Activated CD4-positive, alpha-beta T cell treated with anti-CD3 and anti-CD28 coated beads, Interleukin-2, amount 10 ng/mL, durations not matched to agents 7 days and 5 days (primary cell): Measurements from ENCODE around the gene CD274. TPM values are rescaled to one million over a fixed set of nuclear protein-coding genes. Genes with fewer than 3 reads are reported as not detected.
"Not testable (repeated sequence)": the region's sequence is repeated elsewhere in the genome, so short reads cannot be mapped to it uniquely, and the experiment has no call there.

Experiments used
- CTCF ChIA-PET: fragments of 350-600 bp; sonication (Branson Sonifier 250); formaldehyde crosslinking; loops from one replicate; lab custom pipeline; 2021; ENCODE audit warnings: antibody characterized with exemption; lab: Charles Lee
- POLR2A ChIA-PET: fragments of 350-600 bp; sonication (Branson Sonifier 250); formaldehyde crosslinking; loops from one replicate; lab custom pipeline; 2021; ENCODE audit warnings: antibody characterized with exemption; lab: Charles Lee
- DNase-seq: peaks from one replicate; pipeline ENCODE4 v3.0.0-alpha.2; 2020
- H3K27ac Mint-ChIP-seq: one replicate; pipeline ENCODE4 v1.8.0; 2021; ENCODE audit warnings: mild to moderate bottlenecking, moderate library complexity, mixed read lengths
- H3K27me3 Mint-ChIP-seq: one replicate; pipeline ENCODE4 v1.8.0; 2021; ENCODE audit warnings: mixed read lengths
- H3K36me3 Mint-ChIP-seq: one replicate; pipeline ENCODE4 v1.8.0; 2021; ENCODE audit warnings: low read depth, mixed read lengths
- H3K4me1 Mint-ChIP-seq: one replicate; pipeline ENCODE4 v1.8.0; 2021; ENCODE audit warnings: mixed read lengths
- H3K4me3 Mint-ChIP-seq: one replicate; pipeline ENCODE4 v1.8.0; 2021; ENCODE audit warnings: mild to moderate bottlenecking, moderate library complexity, mixed read lengths
- H3K9me3 Mint-ChIP-seq: one replicate; pipeline ENCODE4 v1.8.0; 2021; ENCODE audit warnings: mixed read lengths
- total RNA-seq, 2 experiments: library from RNA; stranded (reverse); gene quantifications; one replicate each; pipeline ENCODE4 v1.2.3, GENCODE V29; 2021

Gene CD274
- total RNA-seq, 2 experiments from 2014 or later, result 10.5 to 10.7 TPM

DNA sequence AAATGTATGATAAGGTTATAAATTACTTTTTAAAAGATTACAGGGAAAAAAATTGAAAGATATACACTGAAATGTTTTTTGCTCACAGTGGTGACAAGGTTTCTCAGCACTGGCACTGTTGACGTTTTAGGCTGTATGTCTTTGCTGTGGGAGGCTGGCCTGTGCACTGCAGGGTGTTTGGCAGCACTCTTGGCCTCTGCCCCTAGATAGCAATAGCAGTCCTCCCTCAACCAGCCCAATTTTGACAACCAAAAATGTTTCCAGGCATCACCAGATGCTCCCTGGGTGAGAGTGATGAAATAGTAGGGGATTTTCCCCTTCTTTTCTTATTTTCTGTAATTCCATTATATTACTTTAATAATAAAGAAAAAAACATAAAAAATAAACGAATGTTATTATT, 3.3 kb downstream of the CD274 start:
- ChIA-PET CTCF (no interaction called here), POLR2A (no interaction called here)
- peak overlapping the region; percentile 74 for H3K27ac Mint-ChIP-seq
- no peaks in the 10 kb centered on the region for H3K9me3 Mint-ChIP-seq
- DNase-seq, result peak; percentile 22
- peaks cover 73% of the 10 kb centered on the region for H3K4me1 Mint-ChIP-seq
- H3K27me3 Mint-ChIP-seq, result no peaks in the 10 kb centered on the region
- H3K36me3 Mint-ChIP-seq, result peaks cover 27% of the 10 kb centered on the region
- H3K4me3 Mint-ChIP-seq, result no peak overlapping the region

DNA sequence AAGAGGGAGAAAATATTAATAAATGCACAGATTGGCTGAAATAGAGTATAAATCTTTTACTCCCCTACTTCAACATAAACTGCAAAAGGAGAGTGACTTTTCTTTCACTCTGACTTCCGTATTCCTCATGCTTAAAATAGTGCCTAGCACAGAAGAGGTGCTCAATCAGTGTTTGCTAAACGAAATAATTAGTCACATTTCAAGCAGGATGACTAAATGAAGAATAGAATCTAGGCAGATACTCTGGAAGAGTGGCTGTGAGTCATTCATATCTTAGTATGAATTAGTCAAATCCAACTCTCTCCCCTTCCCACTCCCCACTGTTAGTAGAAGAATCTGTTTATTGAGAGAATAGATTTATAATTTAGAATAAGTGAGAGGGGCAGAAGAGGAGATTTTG, 4.8 kb downstream of the CD274 start:
- H3K9me3 Mint-ChIP-seq, result no peaks in the 10 kb centered on the region
- no peaks in the 10 kb centered on the region for H3K27me3 Mint-ChIP-seq
- H3K27ac Mint-ChIP-seq, result peak overlapping the region; percentile 51
- H3K4me1 Mint-ChIP-seq, result peaks cover 76% of the 10 kb centered on the region
- DNase-seq, result no peak
- H3K4me3 Mint-ChIP-seq, result peak overlapping the region; percentile 30
- ChIA-PET POLR2A (no interaction called here), CTCF (no interaction called here)
- H3K36me3 Mint-ChIP-seq, result peaks cover 42% of the 10 kb centered on the region

DNA sequence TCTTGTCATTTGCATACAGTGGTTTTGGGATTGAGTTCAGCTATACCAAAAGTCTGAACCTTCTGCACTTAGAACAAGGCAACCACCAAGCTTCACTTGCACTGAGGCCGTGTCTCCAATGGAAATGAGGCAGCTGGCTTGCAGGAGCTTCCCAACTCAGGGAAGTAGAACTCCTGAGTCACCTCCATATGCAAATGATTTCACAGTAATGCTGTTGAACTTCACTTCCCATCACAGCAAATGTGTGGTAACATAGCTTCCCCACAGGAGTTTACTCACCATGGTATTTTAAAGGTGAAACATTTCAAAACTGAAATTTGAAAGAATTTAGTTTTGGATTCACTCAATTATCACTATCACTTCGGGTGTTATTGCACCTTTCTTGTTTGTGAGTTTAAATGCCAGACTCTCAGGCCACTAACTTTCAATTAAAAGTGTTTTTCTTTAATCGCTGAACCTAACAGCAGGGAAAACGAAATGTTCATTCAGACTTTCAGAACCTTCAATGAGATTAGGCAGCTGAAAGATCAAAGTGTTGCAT, 9.0 kb downstream of the CD274 start:
- DNase-seq, result no peak
- ChIA-PET POLR2A (interaction anchor here (0.7 kb wide), 2 partner anchors 9 to 390 kb away, joined by 3 read pairs; no protein-coding TSS in a partner anchor), CTCF (interaction anchor here (0.6 to 2.2 kb wide), 7 partner anchors 9 to 697 kb away, joined by 3 to 17 read pairs (median 3); partner anchors contain the start of genes CD274 and PLGRKT)
- peaks cover 60% of the 10 kb centered on the region for H3K36me3 Mint-ChIP-seq
- H3K9me3 Mint-ChIP-seq, result no peaks in the 10 kb centered on the region
- H3K4me3 Mint-ChIP-seq, result peak overlapping the region; percentile 1
- H3K27ac Mint-ChIP-seq, result peak overlapping the region; percentile 63
- no peaks in the 10 kb centered on the region for H3K27me3 Mint-ChIP-seq
- H3K4me1 Mint-ChIP-seq, result peaks cover 61% of the 10 kb centered on the region

DNA sequence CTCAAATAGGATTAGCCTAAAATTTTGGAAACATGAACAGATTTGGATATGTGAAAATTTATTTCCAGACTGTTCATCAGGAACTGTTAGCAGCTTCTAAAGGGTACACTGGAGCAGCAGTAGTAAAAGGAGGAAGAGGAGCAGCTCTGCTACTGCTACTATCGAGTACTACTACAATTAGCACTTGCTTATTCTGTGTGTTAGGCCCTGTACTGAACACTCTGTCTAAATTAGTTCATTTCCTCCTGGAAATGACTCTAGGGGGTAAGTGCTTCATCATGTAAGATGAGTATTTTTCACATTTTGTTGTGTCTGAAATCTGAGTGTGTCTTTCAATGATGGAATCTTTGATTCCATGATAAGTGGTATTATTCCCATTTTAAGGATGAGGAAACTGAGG, 9.8 kb downstream of the CD274 start:
- H3K4me3 Mint-ChIP-seq, result no peak overlapping the region
- ChIA-PET CTCF (interaction anchor here (0.9 to 2.2 kb wide), 3 partner anchors 10 to 140 kb away, joined by 3 to 17 read pairs (median 3); partner anchors contain the start of gene CD274), POLR2A (no interaction called here)
- H3K9me3 Mint-ChIP-seq, result no peaks in the 10 kb centered on the region
- peaks cover 68% of the 10 kb centered on the region for H3K36me3 Mint-ChIP-seq
- DNase-seq, result no peak
- no peaks in the 10 kb centered on the region for H3K27me3 Mint-ChIP-seq
- H3K27ac Mint-ChIP-seq, result peak overlapping the region; percentile 63
- H3K4me1 Mint-ChIP-seq, result peaks cover 56% of the 10 kb centered on the region

DNA sequence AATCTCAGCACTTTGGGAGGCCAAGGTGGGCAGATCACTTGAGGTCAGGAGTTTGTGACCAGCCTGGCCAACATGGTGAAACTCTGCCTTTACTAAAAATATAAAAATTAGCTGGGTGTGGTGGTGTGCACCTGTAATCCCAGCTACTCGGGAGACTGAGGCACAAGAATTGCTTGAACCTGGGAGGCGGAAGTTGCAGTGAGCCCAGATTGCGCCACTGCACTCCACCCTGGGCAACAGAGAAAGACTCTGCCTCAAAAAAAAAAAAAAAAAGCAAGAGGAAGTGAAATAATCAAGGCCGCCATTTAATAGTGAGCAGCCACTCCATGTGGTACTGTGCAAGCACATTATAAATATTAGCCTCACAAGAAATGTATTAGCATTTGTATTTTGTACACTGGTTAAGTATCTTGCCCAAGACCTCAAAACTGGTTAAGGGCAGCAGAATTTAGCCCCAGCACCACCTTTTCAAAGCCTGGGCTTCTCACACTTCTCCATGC, 14.5 kb downstream of the CD274 start:
- H3K9me3 Mint-ChIP-seq, DNase-seq, H3K27ac Mint-ChIP-seq, H3K27me3 Mint-ChIP-seq, H3K4me3 Mint-ChIP-seq, POLR2A ChIA-PET: not testable (repeated sequence)
- peaks cover 19% of the 10 kb centered on the region for H3K4me1 Mint-ChIP-seq
- peaks cover 76% of the 10 kb centered on the region for H3K36me3 Mint-ChIP-seq
- CTCF ChIA-PET, result interaction anchor here (0.7 to 1.7 kb wide), 5 partner anchors 11 to 135 kb away, joined by 3 to 7 read pairs (median 4); partner anchors contain the start of gene CD274

DNA sequence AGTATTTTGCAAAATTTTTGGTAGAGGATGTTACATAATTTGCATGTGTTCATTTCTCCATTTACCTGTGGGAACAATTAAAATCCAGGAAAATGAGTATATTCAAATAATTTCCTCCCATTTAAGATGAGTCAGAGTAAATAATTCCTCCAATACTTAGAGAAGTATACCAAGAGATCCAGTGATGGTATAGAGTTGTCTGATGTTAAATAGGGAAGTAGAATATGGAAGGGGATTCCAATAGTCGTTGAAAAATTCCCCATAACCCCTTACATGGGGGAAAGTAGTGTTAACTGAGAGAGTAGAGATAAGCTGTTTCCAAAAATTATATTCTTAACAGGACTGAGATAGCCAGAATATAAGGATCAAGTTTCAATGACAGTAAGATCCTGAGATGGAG, 15.7 kb downstream of the CD274 start:
- Mint-ChIP-seq H3K27me3 (no peaks in the 10 kb centered on the region), H3K27ac (no peak overlapping the region), H3K36me3 (peaks cover 78% of the 10 kb centered on the region), H3K9me3 (no peaks in the 10 kb centered on the region), H3K4me3 (no peak overlapping the region), H3K4me1 (peaks cover 16% of the 10 kb centered on the region)
- ChIA-PET CTCF (interaction anchor here (1.6 to 2.2 kb wide), 2 partner anchors 16 to 39 kb away, joined by 3 to 9 read pairs; partner anchors contain the start of gene CD274), POLR2A (no interaction called here)
- no peak for DNase-seq

DNA sequence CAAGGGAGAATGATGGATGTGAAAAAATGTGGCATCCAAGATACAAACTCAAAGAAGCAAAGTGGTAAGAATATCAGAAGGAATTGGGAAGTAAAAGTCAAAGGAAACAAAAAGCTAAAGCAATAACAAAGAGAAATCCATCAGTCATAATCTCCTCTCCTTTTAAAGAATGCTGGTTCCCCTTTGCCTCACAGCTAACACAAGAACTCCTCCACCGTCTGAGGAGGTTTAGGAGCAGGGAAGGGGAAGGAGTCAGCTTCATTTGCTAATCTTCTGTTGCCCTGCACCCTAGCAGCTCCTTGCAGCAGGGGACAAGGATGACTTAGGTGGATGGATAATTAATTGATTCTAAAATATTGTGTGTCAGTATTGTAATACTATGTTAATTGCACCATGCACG, 16.4 kb downstream of the CD274 start:
- no peaks in the 10 kb centered on the region for H3K27me3 Mint-ChIP-seq
- H3K4me1 Mint-ChIP-seq, result peaks cover 15% of the 10 kb centered on the region
- no peak for DNase-seq
- H3K9me3 Mint-ChIP-seq, result peaks cover 1% of the 10 kb centered on the region
- peaks cover 78% of the 10 kb centered on the region for H3K36me3 Mint-ChIP-seq
- CTCF ChIA-PET, result interaction anchor here (2.2 kb wide), 1 partner anchor 16 kb away, joined by 9 read pairs; the partner anchor contains the start of gene CD274
- no peak overlapping the region for H3K4me3 Mint-ChIP-seq
- POLR2A ChIA-PET, result no interaction called here
- no peak overlapping the region for H3K27ac Mint-ChIP-seq

DNA sequence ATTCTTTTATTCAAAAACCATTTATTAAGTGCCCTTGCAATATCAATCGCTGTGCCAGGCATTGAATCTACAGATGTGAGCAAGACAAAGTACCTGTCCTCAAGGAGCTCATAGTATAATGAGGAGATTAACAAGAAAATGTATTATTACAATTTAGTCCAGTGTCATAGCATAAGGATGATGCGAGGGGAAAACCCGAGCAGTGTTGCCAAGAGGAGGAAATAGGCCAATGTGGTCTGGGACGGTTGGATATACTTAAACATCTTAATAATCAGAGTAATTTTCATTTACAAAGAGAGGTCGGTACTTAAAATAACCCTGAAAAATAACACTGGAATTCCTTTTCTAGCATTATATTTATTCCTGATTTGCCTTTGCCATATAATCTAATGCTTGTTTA, 18.5 kb downstream of the CD274 start:
- no peak for DNase-seq
- Mint-ChIP-seq H3K36me3 (peaks cover 63% of the 10 kb centered on the region), H3K4me3 (no peak overlapping the region), H3K27ac (no peak overlapping the region), H3K27me3 (no peaks in the 10 kb centered on the region), H3K9me3 (peaks cover 3% of the 10 kb centered on the region), H3K4me1 (peaks cover 11% of the 10 kb centered on the region)
- ChIA-PET CTCF (interaction anchor here (0.6 to 0.9 kb wide), 2 partner anchors 11 to 1115 kb away, joined by 3 to 4 read pairs; no protein-coding TSS in a partner anchor), POLR2A (interaction anchor here (0.6 kb wide), 1 partner anchor 10 kb away, joined by 3 read pairs; no protein-coding TSS in a partner anchor)

DNA sequence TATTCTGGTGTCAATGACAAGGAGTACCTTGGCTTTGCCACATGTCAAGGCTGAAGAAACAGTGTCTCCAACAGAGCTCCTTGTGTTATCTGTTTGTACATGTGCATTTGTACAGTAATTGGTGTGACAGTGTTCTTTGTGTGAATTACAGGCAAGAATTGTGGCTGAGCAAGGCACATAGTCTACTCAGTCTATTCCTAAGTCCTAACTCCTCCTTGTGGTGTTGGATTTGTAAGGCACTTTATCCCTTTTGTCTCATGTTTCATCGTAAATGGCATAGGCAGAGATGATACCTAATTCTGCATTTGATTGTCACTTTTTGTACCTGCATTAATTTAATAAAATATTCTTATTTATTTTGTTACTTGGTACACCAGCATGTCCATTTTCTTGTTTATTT, 19.8 kb downstream of the CD274 start:
- H3K9me3 Mint-ChIP-seq, result peaks cover 8% of the 10 kb centered on the region
- H3K4me3 Mint-ChIP-seq, result no peak overlapping the region
- CTCF ChIA-PET, result no interaction called here
- POLR2A ChIA-PET, result no interaction called here
- no peak for DNase-seq
- H3K27me3 Mint-ChIP-seq, result no peaks in the 10 kb centered on the region
- H3K27ac Mint-ChIP-seq, result no peak overlapping the region
- peaks cover 50% of the 10 kb centered on the region for H3K36me3 Mint-ChIP-seq
- H3K4me1 Mint-ChIP-seq, result peaks cover 5% of the 10 kb centered on the region

DNA sequence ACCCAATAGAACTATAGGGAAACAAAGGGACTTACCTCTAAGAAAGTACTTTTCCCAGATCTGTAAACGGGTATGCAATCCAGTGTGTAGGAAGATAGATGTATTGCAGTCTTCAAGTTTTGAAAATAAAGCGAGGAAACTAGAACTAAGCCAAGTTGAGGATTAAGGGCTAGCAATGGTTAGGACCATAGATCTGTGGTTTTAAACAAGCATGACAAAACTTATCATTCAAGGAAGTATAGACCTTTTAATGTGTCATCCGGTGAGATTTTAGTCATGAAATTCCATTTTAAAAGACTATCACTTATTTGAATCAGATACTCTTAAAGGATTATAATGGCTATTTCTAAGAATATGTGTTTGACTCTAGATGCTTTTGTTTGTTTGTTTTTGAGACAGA, 20.5 kb downstream of the CD274 start:
- POLR2A ChIA-PET, result no interaction called here

DNA sequence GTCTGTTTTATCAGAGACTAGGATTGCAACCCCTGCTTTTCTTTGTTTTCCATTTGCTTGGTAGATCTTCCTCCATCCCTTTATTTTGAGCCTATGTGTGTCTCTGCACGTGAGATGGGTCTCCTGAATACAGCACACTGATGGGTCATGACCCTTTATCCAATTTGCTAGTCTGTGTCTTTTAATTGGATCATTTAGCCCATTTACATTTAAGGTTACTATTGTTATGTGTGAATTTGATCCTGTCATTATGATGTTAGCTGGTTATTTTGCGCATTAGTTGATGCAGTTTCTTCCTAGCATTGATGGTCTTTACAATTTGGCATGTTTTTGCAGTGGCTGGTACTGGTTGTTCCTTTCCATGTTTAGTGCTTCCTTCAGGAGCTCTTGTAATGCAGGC, 25.3 kb downstream of the CD274 start:
- peaks cover 20% of the 10 kb centered on the region for H3K9me3 Mint-ChIP-seq
- H3K4me1 Mint-ChIP-seq, H3K27me3 Mint-ChIP-seq, H3K27ac Mint-ChIP-seq, H3K36me3 Mint-ChIP-seq, H3K4me3 Mint-ChIP-seq, DNase-seq, POLR2A ChIA-PET: not testable (repeated sequence)
- CTCF ChIA-PET, result interaction anchor here (0.6 to 1.9 kb wide), 3 partner anchors 11 to 1224 kb away, joined by 3 to 4 read pairs (median 4); no protein-coding TSS in a partner anchor

More for the DNA sequence above, 20.5 kb downstream of the CD274 start:
- Mint-ChIP-seq H3K4me3 (no peak overlapping the region), H3K9me3 (peaks cover 11% of the 10 kb centered on the region), H3K4me1 (peaks cover 3% of the 10 kb centered on the region), H3K27ac (no peak overlapping the region), H3K27me3 (no peaks in the 10 kb centered on the region), H3K36me3 (peaks cover 43% of the 10 kb centered on the region)
- no peak for DNase-seq
- CTCF ChIA-PET, result no interaction called here

DNA sequence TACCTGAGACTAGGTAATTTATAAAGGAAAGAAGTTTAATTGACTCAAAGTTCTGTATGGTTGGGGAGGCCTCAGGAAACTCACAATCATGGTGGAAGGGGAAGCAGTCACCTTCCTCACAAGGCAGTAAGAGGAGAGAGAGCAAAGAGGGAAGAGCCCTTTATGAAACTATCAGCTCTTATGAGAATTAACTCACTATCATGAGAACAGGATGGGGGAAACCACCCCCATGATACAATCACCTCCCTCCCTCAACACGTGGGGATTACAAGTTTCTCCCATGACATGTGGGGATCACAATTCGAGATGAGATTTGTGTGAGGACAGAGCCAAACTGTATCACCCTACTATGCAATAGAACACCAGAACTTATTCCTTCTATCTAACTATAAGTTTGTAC, 27.9 kb downstream of the CD274 start:
- H3K36me3 Mint-ChIP-seq, result no peaks in the 10 kb centered on the region

More for the DNA sequence above, 27.9 kb downstream of the CD274 start:
- peaks cover 5% of the 10 kb centered on the region for H3K4me1 Mint-ChIP-seq
- DNase-seq, result no peak
- H3K27me3 Mint-ChIP-seq, result no peaks in the 10 kb centered on the region
- H3K27ac Mint-ChIP-seq, result no peak overlapping the region
- peaks cover 17% of the 10 kb centered on the region for H3K9me3 Mint-ChIP-seq
- H3K4me3 Mint-ChIP-seq, result no peak overlapping the region
- CTCF ChIA-PET, result interaction anchor here (1.3 to 1.4 kb wide), 2 partner anchors 9 to 32 kb away, joined by 3 read pairs; partner anchors contain the start of gene PDCD1LG2
- POLR2A ChIA-PET, result no interaction called here
